Activated T-cell treated with anti-CD3 and anti-CD28 coated beads for 1 hour (primary cell): ENCODE data around the gene FBXO11.
"Not testable (repeated sequence)": the region's sequence is repeated elsewhere in the genome, so short reads cannot be mapped to it uniquely, and the experiment has no call there.

Experiments used
- DNase-seq: peaks from one replicate; pipeline ENCODE4 v3.0.0-alpha.2; 2020; ENCODE audit warnings: low read depth

The FBXO11 gene

GRCh38 chr2:47897883-47898731, 8.2 kb downstream of the FBXO11 start:
- no peak for DNase-seq

GRCh38 chr2:47897191-47897882, 9.0 kb downstream of the FBXO11 start:
- DNase-seq = not testable (repeated sequence)

GRCh38 chr2:47896450-47896968, 9.8 kb downstream of the FBXO11 start:
- DNase-seq = no peak

- no peak for DNase-seq
Observed at GRCh38 chr2:47893771-47894170, 12.5 kb downstream of the FBXO11 start.

GRCh38 chr2:47892338-47892730, 14.0 kb downstream of the FBXO11 start:
- no peak for DNase-seq

- no peak for DNase-seq
Observed at GRCh38 chr2:47891369-47892337, 14.6 kb downstream of the FBXO11 start.

GRCh38 chr2:47890711-47891368, 15.5 kb downstream of the FBXO11 start:
- DNase-seq = no peak

GRCh38 chr2:47888581-47889280, 17.6 kb downstream of the FBXO11 start:
- DNase-seq = no peak

GRCh38 chr2:47876912-47877311, 29.4 kb downstream of the FBXO11 start:
- no peak for DNase-seq

GRCh38 chr2:47872941-47873340, 33.4 kb downstream of the FBXO11 start:
- no peak for DNase-seq

- no peak for DNase-seq
Observed at GRCh38 chr2:47870641-47871540, 35.4 kb downstream of the FBXO11 start.

- DNase-seq = no peak
Observed at GRCh38 chr2:47869859-47870595, 36.3 kb downstream of the FBXO11 start.

GRCh38 chr2:47868611-47869352, 37.5 kb downstream of the FBXO11 start:
- no peak for DNase-seq

GRCh38 chr2:47867205-47867604, 39.1 kb downstream of the FBXO11 start:
- no peak for DNase-seq

- DNase-seq = no peak
Observed at GRCh38 chr2:47864566-47864965, 41.7 kb downstream of the FBXO11 start.

- no peak for DNase-seq
Observed at GRCh38 chr2:47862949-47863348, 43.3 kb downstream of the FBXO11 start.

GRCh38 chr2:47853067-47853777, 53.1 kb downstream of the FBXO11 start:
- not testable (repeated sequence) for DNase-seq

GRCh38 chr2:47850198-47850597, 56.1 kb downstream of the FBXO11 start:
- no peak for DNase-seq
